Stimulated activated CD4-positive, alpha-beta T cell treated with anti-CD3 and anti-CD28 coated beads, Interleukin-15, amount 100 ng/mL, for 48 hours (primary cell): ENCODE measurements around the gene MIF.
"Not testable (repeated sequence)": the region's sequence is repeated elsewhere in the genome, so short reads cannot be mapped to it uniquely, and the experiment has no call there.

Experiments used
- DNase-seq, 2 donors: peaks; one replicate each; pipeline ENCODE4 v3.0.0-alpha.2; 2020; ENCODE audit warnings: low read depth in 2 of 2

Gene MIF

DNA sequence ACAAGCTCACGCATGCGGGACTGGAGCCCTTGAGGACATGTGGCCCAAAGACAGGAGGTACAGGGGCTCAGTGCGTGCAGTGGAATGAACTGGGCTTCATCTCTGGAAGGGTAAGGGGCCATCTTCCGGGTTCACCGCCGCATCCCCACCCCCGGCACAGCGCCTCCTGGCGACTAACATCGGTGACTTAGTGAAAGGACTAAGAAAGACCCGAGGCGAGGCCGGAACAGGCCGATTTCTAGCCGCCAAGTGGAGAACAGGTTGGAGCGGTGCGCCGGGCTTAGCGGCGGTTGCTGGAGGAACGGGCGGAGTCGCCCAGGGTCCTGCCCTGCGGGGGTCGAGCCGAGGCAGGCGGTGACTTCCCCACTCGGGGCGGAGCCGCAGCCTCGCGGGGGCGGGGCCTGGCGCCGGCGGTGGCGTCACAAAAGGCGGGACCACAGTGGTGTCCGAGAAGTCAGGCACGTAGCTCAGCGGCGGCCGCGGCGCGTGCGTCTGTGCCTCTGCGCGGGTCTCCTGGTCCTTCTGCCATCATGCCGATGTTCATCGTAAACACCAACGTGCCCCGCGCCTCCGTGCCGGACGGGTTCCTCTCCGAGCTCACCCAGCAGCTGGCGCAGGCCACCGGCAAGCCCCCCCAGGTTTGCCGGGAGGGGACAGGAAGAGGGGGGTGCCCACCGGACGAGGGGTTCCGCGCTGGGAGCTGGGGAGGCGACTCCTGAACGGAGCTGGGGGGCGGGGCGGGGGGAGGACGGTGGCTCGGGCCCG is at the start of gene MIF:
Gene MIF, plus strand, starts transcription at position 439 of the 765 bp plus-strand sequence. Its CDS starts 92 bp downstream, at position 531.
- DNase-seq, result peak; percentile 95 to 97

DNA sequence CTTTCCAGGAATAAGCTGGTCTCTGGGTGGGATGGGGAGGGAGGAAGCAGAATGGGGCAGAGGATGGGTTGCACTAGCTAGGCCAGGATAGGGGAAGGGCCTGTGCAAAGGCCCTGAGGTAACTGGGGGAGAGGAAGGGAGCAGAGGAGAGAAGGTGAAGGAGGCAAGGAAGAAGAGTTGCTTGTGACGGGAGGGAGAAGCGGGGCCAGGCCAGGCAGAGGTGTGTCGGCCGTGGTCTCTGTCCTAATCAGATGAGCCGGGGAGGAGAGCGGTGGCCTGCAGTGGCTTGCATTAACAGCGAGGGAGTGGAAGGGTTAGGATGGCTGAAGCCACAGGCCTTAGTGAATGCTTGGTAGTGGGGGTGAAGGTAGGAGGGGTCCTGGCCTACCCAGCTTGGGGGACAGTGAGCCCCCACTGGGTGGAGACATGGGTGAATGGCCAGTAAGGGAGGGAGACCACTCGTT is 49.4 kb upstream of the MIF start:
- DNase-seq, result no peak

DNA sequence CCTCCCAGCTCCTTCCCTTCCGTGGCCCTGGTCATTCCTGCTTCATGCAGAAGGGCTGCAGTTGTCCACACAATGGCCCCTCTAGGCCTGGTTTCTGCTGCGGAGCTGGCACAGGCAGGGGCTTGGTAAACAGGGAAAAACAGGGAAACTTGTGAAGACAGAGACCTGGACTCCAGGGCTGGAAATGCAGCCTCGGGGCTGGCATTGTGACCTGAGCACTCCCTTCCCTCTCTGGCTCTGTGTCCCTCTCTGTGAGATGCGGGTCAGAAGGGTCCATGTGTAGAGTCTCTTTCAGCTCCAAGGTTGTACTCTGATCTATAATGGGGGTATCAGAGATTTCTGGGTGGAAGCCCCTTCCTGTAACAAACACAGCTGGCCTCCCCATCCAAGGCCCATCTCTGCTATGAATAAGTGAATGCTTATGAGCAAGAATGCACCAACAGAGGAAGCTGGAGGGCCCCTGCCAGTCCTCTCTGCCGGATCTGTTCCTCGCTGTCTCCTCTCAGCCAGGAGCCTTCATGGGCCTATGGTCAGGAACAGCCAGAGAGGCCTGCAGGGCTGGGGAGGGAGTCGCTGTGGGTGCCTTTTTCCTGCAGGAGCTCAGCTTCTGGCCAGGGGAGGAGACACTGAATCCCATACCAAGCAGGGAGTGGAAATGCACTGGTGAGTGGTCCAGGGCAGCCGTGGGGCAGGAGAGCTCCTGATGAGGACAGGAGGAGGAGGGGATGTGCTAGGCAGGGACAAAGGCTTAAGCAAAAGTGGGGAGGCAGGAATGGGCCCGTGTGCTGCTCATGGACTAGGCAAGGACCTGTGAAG is 48.7 kb upstream of the MIF start:
- no peak for DNase-seq

DNA sequence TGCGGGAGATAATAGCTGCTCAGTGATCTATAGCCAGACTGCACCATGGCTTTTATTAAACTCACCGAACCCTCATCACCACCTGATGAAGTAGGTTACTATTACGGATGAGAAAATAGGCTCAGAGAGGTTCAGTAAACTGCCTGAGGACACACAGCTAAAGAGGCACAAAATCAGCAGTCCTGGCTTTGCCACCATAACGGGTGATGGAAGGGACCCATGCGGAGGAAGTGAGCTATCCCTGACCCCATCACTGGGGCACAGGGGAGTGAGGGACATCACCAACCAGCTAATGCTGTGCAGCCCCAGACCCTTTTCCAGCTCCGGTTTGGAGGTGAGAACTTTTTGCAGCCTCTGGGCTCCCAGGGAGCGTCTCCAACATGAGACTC is 48.1 kb upstream of the MIF start:
- no peak for DNase-seq

DNA sequence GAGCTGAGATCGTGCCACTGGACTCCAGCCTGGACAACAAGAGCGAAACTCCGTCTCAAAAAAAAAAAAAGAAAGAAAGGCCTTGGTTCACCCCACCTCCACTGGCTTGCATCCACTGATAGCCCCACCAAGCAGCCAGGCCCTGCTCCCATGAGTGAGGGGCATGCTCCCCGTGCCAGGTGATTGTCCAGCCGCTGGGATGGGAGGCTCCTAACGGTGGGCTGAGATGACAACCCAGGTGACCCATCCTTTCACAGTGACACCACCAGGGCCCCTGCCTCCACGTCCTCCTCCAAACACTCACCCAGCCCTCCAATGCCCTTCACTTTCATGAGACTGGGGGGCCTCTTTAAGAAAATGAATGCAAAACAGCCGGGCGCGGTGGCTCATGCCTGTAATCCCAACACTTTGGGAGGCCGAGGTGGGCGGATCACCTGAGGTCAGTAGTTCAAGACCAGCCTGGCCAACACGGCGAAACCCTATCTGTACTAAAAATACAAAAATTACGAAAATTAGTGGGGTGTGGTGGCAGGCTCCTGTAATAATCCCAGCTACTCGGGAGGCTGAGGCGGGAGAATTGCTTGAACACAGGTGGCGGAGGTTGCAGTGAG is 46.8 kb upstream of the MIF start:
- no peak for DNase-seq

DNA sequence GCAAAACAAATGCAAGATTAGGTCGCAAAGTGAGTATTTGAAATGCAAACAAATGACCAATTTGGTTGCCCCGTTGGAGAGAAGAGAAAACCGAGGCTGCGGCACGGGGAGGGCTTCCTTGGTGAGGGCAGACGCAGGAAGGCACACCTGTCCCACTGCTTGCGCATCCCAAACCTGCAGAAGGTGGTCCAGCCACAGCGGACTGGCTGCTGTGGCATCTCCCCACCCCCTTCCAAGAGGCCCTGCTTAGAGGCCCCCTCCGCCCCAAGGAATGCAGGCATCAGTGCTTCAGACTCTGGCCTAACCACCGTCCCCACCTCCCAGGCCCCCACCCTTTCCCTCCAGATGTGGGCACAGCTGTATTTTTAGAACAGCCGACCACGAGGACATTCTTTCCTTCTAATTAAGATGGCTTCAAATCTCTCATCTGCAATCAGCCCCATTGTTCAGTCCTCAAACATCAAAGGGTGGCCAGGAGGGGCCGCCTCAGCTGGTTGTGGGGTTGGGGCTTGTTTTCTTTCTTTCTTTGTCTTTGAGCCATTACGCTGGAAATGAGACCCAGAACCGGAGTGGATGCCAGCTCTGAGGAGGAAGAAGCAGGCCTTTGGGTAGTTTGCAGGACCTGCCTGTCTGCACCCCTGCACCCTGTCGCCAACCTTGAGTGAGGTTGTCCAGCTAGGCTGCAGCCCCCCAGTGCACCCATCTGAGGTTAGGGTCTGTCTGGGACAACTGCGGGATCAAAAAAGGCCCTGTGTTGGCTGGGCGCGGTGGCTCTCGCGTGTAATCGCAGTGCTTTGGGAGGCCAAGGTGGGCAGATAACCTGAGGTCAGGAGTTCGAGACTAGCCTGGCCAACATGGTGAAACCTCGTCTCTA is 46.0 kb upstream of the MIF start:
- DNase-seq, result no peak

DNA sequence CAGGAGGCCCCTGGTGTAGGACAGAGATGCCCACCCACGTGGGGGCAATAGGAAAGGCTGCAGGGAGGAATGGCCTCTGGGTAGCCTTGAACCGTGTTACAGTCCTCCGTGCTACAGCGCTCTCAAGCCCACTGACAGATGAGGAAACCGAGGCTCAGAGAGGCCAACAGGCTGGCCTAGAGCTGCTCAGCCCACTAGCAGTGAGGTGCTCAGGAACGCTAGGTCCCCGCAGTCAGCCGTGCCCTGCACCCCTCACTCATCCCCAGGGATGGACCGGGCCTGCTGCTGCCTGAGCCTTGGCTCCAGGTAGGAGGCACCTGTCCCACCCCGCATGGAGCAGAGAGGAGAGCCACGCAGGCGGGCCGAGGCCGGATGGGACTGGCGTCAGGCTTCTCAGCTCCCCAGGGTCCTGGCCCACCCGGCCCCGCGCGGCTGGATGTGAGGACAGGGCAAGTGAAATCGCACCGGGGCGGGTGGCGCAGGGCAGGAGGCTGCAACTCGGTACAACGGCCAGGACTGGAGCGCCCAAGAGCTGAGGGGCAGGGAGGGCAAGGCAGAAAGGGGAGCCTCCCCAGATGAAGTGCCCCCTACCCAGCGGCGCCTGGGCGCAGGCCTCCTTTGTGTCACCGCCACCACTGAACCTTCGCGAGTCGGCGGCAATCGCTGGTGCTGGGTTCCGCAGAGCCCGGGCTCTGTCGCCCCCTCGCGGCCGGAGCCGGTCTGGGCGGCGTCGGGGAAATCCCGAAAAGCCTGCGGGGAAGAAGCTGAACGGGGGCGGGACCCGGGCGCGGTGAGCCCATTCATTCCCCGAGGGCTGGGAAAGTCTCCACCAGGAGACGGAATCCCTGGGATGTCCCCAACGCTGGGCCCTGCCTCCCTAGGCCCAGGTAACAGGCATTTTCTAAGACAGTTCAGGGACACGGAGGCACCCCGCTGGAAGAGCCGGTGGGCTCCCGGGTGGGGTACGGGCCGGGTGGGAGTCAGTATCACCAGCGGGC is 44.9 kb upstream of the MIF start:
- peak; percentile 67 to 84 for DNase-seq

DNA sequence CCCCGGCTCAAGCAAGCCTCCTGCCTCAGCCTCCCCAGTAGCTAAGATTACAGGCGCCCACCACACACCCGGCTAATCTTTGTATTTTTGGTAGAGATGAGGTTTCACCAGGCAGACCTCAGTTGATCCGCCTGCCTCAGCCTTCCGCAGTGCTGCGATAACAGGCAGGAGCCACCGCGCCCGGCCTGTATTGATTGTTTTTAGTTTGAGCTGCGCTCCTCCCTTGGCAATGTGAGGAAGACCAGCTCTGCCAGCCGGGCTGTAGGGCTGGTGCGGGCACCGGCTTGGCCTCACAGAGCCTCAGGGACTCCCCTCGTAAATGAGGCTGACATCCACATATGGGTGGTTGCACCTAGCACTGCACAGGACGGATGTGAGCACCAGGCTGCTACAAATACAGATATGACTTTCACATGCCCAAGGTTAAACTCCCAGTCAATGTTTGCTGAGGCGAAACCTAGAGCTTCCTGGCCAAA is 44.0 kb upstream of the MIF start:
- no peak for DNase-seq

DNA sequence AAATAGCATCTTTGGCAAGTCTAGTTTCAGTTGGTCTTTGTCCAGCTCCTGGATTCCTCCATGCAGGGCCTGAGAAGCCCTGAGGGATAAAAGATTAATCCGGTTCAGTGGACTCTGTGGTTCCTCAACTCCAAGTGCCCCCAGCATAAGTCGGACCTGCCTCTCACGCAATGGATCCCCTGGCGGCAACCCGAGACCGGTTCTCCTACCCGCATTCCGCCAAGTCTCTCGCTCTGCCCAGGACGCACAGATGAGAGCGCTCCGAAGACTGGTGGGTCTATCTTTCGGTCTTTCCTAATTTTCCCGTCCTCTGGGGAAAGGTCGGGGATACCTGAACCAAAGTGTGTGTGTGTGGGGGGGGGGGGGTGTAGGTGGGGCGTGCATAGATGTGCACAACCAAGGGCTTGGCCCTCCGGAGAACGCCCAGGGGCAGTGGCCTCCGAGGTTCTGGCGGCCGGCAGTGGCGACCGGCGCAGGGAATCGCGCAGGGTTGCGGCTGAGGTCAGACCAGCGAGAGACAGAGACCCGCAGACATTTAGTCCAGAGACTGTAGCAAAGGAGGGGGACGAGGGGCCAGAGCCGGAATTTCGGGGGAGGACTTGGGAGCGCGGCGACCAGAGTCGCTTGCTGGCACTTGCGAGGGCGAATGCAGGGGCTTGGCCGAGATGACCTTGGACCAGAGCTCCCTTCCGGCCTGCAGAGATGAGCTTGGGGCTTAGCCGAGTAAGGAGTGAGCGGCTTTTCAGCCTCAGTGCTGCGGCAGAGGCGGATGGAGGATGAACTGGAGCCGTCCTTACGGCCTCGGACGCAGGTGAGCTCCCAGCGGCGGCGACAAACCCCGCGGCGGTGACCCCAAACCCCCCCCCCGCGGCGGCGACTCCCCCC is 37.2 kb upstream of the MIF start:
- no peak for DNase-seq

DNA sequence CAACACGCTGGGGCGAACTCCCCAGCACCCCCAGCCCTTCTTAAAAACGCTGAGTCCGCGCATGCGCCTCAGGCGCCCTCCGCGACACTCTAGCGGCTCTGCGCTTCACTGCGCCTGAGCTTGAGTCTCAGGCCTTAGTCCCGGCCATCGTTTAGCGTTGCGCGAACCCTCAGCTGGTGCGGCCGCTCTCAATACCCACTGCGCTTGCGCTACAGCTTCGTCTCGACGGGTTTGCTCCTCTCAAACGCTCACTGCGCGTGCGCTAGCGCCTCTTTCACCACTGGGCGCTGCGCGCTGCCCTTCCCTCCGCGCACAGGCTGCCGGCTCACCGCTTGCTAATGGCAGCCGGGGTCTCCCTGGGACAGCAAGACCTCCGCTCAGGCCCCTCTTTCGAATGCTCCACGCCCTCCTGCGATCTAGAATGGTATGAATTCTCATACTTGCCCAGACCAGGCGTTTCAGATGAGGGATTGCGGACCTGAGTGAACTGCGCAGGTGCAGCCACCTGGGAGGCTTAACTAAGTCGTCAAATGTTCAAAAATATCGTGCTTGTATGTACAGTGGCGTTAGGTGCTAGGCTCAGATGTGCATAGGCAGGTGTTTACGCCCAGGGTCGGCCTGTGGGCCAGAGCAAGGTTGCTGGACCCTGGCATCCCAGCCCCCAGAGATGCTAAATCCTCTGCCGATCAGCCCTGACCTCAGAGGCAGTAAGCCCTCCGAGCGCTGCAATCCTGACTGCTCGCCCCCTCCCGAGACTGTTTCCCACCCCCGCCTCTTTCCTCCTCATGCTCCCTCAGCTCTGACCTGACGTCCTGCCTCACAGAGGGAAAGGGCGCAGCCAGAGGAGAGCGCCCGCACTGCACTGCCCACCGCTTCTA is 36.3 kb upstream of the MIF start, which contains the start of gene SLC2A11:
Gene SLC2A11, plus strand, starts transcription at position 270 of the 878 bp plus-strand sequence. Its CDS starts 125 bp downstream, at position 395.
- DNase-seq, result peak; percentile 91

DNA sequence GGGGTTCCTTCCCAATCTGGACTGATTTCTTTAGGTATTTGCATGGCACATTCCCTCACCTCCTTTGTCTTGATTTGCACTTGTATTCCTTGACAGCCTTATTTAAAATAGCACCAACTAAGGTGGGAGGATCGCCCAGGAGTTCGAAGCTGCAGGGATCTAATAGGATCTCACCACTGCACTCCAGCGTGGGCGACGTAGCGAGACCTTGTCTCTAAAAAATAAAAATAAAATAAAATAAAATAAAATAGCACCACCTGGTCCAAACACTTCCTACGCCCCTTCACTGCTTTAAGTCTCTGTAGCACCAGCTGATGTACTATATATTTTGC is 35.7 kb upstream of the MIF start:
- DNase-seq, result no peak

DNA sequence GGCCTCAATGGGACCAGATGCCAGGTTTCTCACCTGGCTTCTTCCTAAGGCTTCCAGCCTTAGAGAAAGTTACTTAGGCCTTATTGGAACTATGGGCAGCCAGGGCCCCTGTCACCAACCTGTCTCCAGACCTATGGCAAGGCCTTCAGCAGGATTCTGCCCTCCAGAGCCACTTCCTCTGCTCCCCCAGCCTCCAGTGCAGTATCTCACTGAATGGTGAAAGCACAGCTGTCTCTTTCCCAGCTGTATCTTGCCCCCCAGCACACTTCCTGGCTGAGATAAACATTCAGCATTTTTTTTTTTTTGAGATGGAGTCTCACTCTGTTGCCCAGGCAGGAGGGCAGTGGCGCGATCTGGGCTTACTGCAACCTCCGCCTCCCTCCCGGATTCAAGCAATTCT is 35.0 kb upstream of the MIF start:
- no peak for DNase-seq

DNA sequence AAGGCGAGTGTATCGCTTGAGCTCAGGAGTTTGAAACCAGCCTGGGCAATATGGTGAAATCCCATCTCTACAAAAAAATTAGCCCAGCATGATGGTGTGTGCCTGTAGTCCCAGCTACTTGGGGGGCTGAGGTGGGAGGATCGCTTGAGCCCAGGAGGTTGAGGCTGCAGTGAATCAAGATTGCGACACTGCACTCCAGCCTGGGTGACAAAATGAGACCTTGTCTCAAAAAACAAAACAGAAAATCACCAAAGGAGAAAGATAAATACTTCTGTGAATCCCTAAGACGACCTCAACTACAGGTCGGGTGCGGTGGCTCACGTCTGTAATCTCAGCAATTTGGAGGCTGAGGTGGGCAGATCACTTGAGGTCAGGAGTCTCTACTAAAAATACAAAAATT is 34.0 kb upstream of the MIF start:
- DNase-seq, result not testable (repeated sequence)

DNA sequence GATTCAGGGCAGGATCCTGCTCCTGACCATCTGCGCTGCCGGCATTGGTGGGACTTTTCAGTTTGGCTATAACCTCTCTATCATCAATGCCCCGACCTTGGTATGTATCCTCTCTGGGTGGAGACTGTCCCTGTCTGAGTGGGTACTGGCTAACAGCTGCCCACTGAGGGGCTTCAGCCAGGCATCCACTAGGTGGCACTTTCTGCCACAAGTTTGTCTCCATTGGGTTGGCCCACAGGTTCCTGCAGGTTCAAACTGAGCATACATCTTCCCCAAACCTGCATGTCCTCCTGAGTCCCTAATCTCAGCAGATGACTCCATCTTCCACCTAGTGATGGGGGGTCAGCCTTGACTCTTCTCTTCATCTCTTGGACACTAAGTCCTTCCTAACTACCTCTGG is 32.1 kb upstream of the MIF start:
- DNase-seq, result no peak

DNA sequence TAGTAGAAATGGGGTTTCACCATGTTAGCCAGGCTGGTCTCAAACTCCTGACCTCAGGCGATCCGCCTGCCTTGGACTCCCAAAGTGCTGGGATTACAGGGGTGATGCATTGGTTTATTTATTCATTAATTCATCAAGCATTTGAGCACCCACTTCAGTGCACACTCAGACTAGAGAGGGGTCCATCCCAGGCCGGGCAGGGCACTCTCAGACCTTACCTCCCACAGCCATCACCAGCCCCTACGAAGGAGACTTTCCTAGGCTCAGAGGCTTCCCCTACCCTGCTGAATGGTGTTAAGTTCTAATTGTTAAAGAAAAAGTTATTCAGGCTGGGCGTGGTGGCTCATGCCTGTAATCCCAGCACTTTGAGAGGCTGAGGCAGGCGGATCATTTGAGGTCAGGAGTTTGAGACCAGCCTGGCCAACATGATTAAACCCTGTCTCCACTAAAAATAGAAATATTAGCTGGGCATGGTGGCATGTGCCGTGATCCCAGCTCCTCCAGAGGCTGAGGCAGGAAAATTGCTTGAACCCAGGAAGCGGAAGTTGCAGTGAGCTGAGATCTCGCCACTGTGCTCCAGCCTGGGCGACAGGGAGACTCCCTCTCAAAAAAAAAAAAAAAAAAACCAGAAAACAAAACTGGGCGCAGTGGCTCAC is 29.6 kb upstream of the MIF start:
- not testable (repeated sequence) for DNase-seq

DNA sequence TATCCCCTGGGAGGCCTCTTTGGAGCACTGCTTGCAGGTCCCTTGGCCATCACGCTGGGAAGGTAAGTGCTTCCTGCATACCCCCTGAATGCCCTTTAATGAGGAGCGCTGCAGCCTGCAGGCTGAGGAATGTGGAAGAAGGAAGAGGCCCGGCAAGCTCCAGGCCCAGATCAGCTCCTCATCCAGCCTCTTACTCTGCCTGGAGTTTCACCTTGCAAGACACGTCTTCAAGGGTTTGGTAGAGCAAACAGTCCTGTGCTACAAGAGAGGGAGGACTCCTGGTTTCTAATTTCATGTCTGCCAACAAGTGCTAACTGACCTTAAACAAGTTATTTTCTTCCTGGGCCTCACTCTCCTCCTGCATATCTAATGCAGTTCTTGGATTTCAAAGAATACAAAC is 25.6 kb upstream of the MIF start:
- no peak for DNase-seq

DNA sequence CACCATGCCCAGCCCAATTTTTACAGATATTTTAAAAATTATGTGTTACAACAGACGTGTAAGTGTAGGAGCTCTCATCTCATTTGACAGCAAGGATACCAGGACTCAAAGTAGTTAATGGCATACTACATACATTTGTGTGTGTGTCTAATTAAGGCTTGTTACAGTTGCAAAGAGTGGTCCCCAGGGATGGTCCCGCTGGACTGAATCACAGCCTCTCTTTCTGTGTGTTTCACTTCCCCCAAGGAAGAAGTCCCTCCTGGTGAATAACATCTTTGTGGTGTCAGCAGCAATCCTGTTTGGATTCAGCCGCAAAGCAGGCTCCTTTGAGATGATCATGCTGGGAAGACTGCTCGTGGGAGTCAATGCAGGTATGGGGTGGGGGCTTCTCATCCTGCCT is 19.3 kb upstream of the MIF start:
- DNase-seq, result no peak

DNA sequence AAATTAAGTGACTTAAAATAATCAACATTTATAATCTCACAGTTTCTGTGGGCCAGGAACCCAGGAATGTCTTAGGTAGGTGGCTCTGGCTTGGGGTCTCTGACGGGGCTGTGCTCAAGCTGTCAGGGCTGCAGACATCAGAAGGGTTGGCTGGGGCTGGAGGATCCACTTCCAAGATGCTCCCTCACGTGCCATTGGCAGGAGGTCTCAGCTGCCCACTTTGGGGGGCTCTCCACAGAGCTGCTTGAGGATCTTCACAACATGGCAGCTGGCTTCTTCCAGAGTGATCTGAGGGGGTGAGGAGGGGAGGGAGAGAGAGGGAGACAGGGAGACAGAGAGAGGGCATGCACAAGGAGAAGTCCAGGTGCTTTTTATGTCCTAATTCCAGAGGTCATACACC is 18.4 kb upstream of the MIF start:
- no peak for DNase-seq
